Chondrocyte (in vitro differentiated cells): ENCODE measurements around the gene GRID2. TPM values are rescaled to one million over a fixed set of nuclear protein-coding genes. Genes with fewer than 3 reads are reported as not detected.

Experiments used
- DNase-seq: peaks from one replicate; pipeline ENCODE4 v3.0.0; 2021; ENCODE audit warnings: mixed read lengths, low spot score
- H3K27ac Mint-ChIP-seq: one replicate; pipeline ENCODE4 v1.8.0; 2021; ENCODE audit warnings: mild to moderate bottlenecking, moderate library complexity, mixed read lengths; ENCODE audit not compliant: unreplicated experiment
- H3K27me3 Mint-ChIP-seq: 2 replicates; pipeline ENCODE4 v1.8.0; 2021; ENCODE audit warnings: low read depth, mixed read lengths
- H3K36me3 Mint-ChIP-seq: 2 replicates; pipeline ENCODE4 v1.8.0; 2021; ENCODE audit warnings: low read depth, mixed read lengths
- H3K4me1 Mint-ChIP-seq: 2 replicates; pipeline ENCODE4 v1.8.0; 2021; ENCODE audit warnings: low read depth, mild to moderate bottlenecking, mixed read lengths
- H3K4me3 Mint-ChIP-seq: one replicate; pipeline ENCODE4 v1.8.0; 2021; ENCODE audit warnings: mild to moderate bottlenecking, moderate library complexity, mixed read lengths; ENCODE audit not compliant: unreplicated experiment
- H3K9me3 Mint-ChIP-seq: 2 replicates; pipeline ENCODE4 v1.8.0; 2021; ENCODE audit warnings: low read depth, mixed read lengths
- CTCF ChIP-seq: fragments of 200-600 bp; sonication (generic); IDR thresholded peaks from 2 replicates; pipeline ENCODE4 v1.5.0; 2021; ENCODE audit warnings: antibody characterized with exemption, mild to moderate bottlenecking, moderate library complexity
- total RNA-seq: library from RNA; stranded (reverse); gene quantifications from 3 replicates; pipeline ENCODE4 v1.2.1, GENCODE V29; 2021

Gene GRID2
- total RNA-seq, 1 donor from 2014 or later: not detected

- Mint-ChIP-seq H3K9me3 (peaks cover 11% of the 10 kb centered on the region), H3K4me3 (no peak overlapping the region), H3K4me1 (peaks cover 11% of the 10 kb centered on the region), H3K27ac (no peak overlapping the region), H3K27me3 (peaks cover 6% of the 10 kb centered on the region), H3K36me3 (peaks cover 2% of the 10 kb centered on the region)
- no peak for DNase-seq
- TF ChIP-seq CTCF: no peak
Measured at GRCh38 chr4:92961881-92962280, 658.1 kb downstream of the GRID2 start.

GRCh38 chr4:92962831-92963230 is 659.1 kb downstream of the GRID2 start:
- DNase-seq: no peak
- no peak overlapping the region for H3K4me3 Mint-ChIP-seq
- peaks cover 2% of the 10 kb centered on the region for H3K36me3 Mint-ChIP-seq

GRCh38 chr4:92968556-92968955 is 664.8 kb downstream of the GRID2 start:
- no peak for TF ChIP-seq CTCF
- Mint-ChIP-seq H3K9me3 (peaks cover 4% of the 10 kb centered on the region), H3K27me3 (no peaks in the 10 kb centered on the region), H3K4me1 (peaks cover 26% of the 10 kb centered on the region), H3K36me3 (no peaks in the 10 kb centered on the region), H3K4me3 (no peak overlapping the region), H3K27ac (no peak overlapping the region)
- no peak for DNase-seq

More at GRCh38 chr4:92962831-92963230, 659.1 kb downstream of the GRID2 start:
- Mint-ChIP-seq H3K27me3 (peaks cover 2% of the 10 kb centered on the region), H3K4me1 (peaks cover 11% of the 10 kb centered on the region), H3K27ac (no peak overlapping the region), H3K9me3 (peaks cover 11% of the 10 kb centered on the region)
- no peak for TF ChIP-seq CTCF

GRCh38 chr4:92968996-92969395 is 665.2 kb downstream of the GRID2 start:
- TF ChIP-seq CTCF: no peak
- Mint-ChIP-seq H3K4me1 (peaks cover 26% of the 10 kb centered on the region), H3K27me3 (no peaks in the 10 kb centered on the region), H3K36me3 (no peaks in the 10 kb centered on the region), H3K4me3 (no peak overlapping the region), H3K9me3 (peaks cover 4% of the 10 kb centered on the region), H3K27ac (no peak overlapping the region)
- no peak for DNase-seq

- peak overlapping the region; percentile 6 for H3K27ac Mint-ChIP-seq
- peaks cover 26% of the 10 kb centered on the region for H3K4me1 Mint-ChIP-seq
- DNase-seq: no peak
Measured at GRCh38 chr4:92969650-92970379, 666.0 kb downstream of the GRID2 start.

More at GRCh38 chr4:92969650-92970379, 666.0 kb downstream of the GRID2 start:
- Mint-ChIP-seq H3K27me3 (no peaks in the 10 kb centered on the region), H3K9me3 (peaks cover 4% of the 10 kb centered on the region), H3K4me3 (no peak overlapping the region), H3K36me3 (no peaks in the 10 kb centered on the region)
- no peak for TF ChIP-seq CTCF
